ENCODE data around the gene TMEM178B.

GRCh38 chr7:141456711-141457110 lies 382.8 kb downstream of the TMEM178B start:
- TF ChIP-seq POLR2A (IDR thresholded peaks at IDR 0.05), result no peak
- TF ChIP-seq CTCF (IDR thresholded peaks at IDR 0.05), result no peak
- TF ChIP-seq EP300 (IDR thresholded peaks at IDR 0.05), result no peak

Data from ovary (tissue), 3 donors.